HG03342 (cell line): Measurements from ENCODE around the gene PEPD.

Experiments used
- ATAC-seq: cut with Tn5 transposase; IDR thresholded peaks from one replicate; pipeline ENCODE4 v1.9.1; 2021; ENCODE audit warnings: mild to moderate bottlenecking, moderate library complexity; ENCODE audit not compliant: unreplicated experiment

The PEPD gene

GRCh38 chr19:33461256-33462111 is 60.1 kb downstream of the PEPD start:
- ATAC-seq: no peak

- ATAC-seq: no peak
Measured at GRCh38 chr19:33460221-33460908, 61.2 kb downstream of the PEPD start.

GRCh38 chr19:33459222-33460090 is 62.1 kb downstream of the PEPD start:
- ATAC-seq: no peak

- no peak for ATAC-seq
Measured at GRCh38 chr19:33458807-33459206, 62.8 kb downstream of the PEPD start.

- ATAC-seq: no peak
Measured at GRCh38 chr19:33458171-33458633, 63.4 kb downstream of the PEPD start.

- ATAC-seq: no peak
Measured at GRCh38 chr19:33456845-33457220, 64.8 kb downstream of the PEPD start.

- ATAC-seq: no peak
Measured at GRCh38 chr19:33456076-33456844, 65.3 kb downstream of the PEPD start.

- ATAC-seq: no peak
Measured at GRCh38 chr19:33453265-33453664, 68.3 kb downstream of the PEPD start.

- ATAC-seq: no peak
Measured at GRCh38 chr19:33450689-33451088, 70.9 kb downstream of the PEPD start.

GRCh38 chr19:33449799-33450198 is 71.8 kb downstream of the PEPD start:
- no peak for ATAC-seq

- ATAC-seq: no peak
Measured at GRCh38 chr19:33448159-33448516, 73.5 kb downstream of the PEPD start.

- ATAC-seq: no peak
Measured at GRCh38 chr19:33447336-33448158, 74.0 kb downstream of the PEPD start.

GRCh38 chr19:33446330-33447293 is 75.0 kb downstream of the PEPD start:
- ATAC-seq: no peak

- ATAC-seq: no peak
Measured at GRCh38 chr19:33445442-33446329, 75.9 kb downstream of the PEPD start.

GRCh38 chr19:33444562-33445441 is 76.8 kb downstream of the PEPD start:
- ATAC-seq: no peak
